ENCODE measurements around the gene DTWD1. TPM values are rescaled to one million over a fixed set of nuclear protein-coding genes. Genes with fewer than 3 reads are reported as not detected.

Gene DTWD1
- polyA plus RNA-seq, 1 donor (not counting 4 experiments of a cell fraction or from before 2014, with no cell fraction given): 25.2 TPM

- Histone ChIP-seq H3K9me3 (ENCODE audit: control insufficient read depth, low read depth, low read length) (no peaks in the 10 kb centered on the region), H3K9me1 (ENCODE audit: control insufficient read depth, extremely low read depth, insufficient read depth, low read length) (no peaks in the 10 kb centered on the region), H3K27me3 (ENCODE audit: control insufficient read depth, extremely low read depth, insufficient read depth, low read length) (no peaks in the 10 kb centered on the region), H3K36me3 (ENCODE audit: control insufficient read depth in 2 of 2, extremely low read depth in 1 of 2, insufficient read depth in 2 of 2, low read length in 2 of 2) (no peaks in the 10 kb centered on the region), H3K27ac (ENCODE audit: control insufficient read depth, insufficient read depth, low read length) (no peak overlapping the region), H3K4me2 (ENCODE audit: control insufficient read depth, extremely low read depth, insufficient read depth, low read depth, low read length) (no peak overlapping the region), H3K79me2 (ENCODE audit: control insufficient read depth, insufficient read depth, low read length) (no peaks in the 10 kb centered on the region), H3K4me3 (ENCODE audit: control insufficient read depth in 2 of 3, extremely low read depth in 1 of 3, insufficient read depth in 2 of 3, low read depth in 1 of 3, low read length in 3 of 3) (no peak overlapping the region), H4K20me1 (ENCODE audit: control insufficient read depth, extremely low read depth, insufficient read depth, low read length) (no peaks in the 10 kb centered on the region), H3K4me1 (ENCODE audit: control insufficient read depth, extremely low read depth, insufficient read depth, low read length) (no peaks in the 10 kb centered on the region), H3K9ac (ENCODE audit: control insufficient read depth, extremely low read depth, insufficient read depth, low read length) (no peak overlapping the region), H2AFZ (ENCODE audit: control insufficient read depth, low read length) (no peak overlapping the region)
- TF ChIP-seq EZH2 (IDR thresholded peaks at IDR 0.05; ENCODE audit: low read length) (no peak), CTCF (optimal IDR thresholded peaks at IDR 0.05 in 1 of 3, IDR thresholded peaks at IDR 0.05 in 1 of 3, conservative IDR thresholded peaks at IDR 0.05 in 1 of 3; ENCODE audit: extremely low read depth in 1 of 3, insufficient read depth in 2 of 3, low read length in 3 of 3) (no peak)
- dilution Hi-C loops (cut with MboI; ENCODE audit: extremely low pct_ligation_motif_present, low sequenced_read_pairs): no loop called here
- FAIRE-seq (no peak), DNase-seq (ENCODE audit: low read depth, low spot score) (no peak)
Measured at GRCh38 chr15:49693498-49693897, 72.7 kb downstream of the DTWD1 start.

GRCh38 chr15:49696433-49696832 lies 75.6 kb downstream of the DTWD1 start:
- no peaks in the 10 kb centered on the region for H3K36me3 ChIP-seq (ENCODE audit: control insufficient read depth in 2 of 2, extremely low read depth in 1 of 2, insufficient read depth in 2 of 2, low read length in 2 of 2)
- no peak overlapping the region for H2AFZ ChIP-seq (ENCODE audit: control insufficient read depth, low read length)
- H4K20me1 ChIP-seq (ENCODE audit: control insufficient read depth, extremely low read depth, insufficient read depth, low read length): no peaks in the 10 kb centered on the region
- FAIRE-seq (no peak), DNase-seq (ENCODE audit: low read depth, low spot score) (no peak)
- H3K9me1 ChIP-seq (ENCODE audit: control insufficient read depth, extremely low read depth, insufficient read depth, low read length): no peaks in the 10 kb centered on the region
- H3K9me3 ChIP-seq (ENCODE audit: control insufficient read depth, low read depth, low read length): no peaks in the 10 kb centered on the region
- no peak for TF ChIP-seq CTCF (optimal IDR thresholded peaks at IDR 0.05 in 1 of 3, IDR thresholded peaks at IDR 0.05 in 1 of 3, conservative IDR thresholded peaks at IDR 0.05 in 1 of 3; ENCODE audit: extremely low read depth in 1 of 3, insufficient read depth in 2 of 3, low read length in 3 of 3)
- TF ChIP-seq EZH2 (IDR thresholded peaks at IDR 0.05; ENCODE audit: low read length): no peak
- dilution Hi-C loops (cut with MboI; ENCODE audit: extremely low pct_ligation_motif_present, low sequenced_read_pairs): no loop called here
- H3K4me1 ChIP-seq (ENCODE audit: control insufficient read depth, extremely low read depth, insufficient read depth, low read length): no peaks in the 10 kb centered on the region
- no peak overlapping the region for H3K27ac ChIP-seq (ENCODE audit: control insufficient read depth, insufficient read depth, low read length)
- H3K4me2 ChIP-seq (ENCODE audit: control insufficient read depth, extremely low read depth, insufficient read depth, low read depth, low read length): no peak overlapping the region
- H3K27me3 ChIP-seq (ENCODE audit: control insufficient read depth, extremely low read depth, insufficient read depth, low read length): no peaks in the 10 kb centered on the region
- H3K4me3 ChIP-seq (ENCODE audit: control insufficient read depth in 2 of 3, extremely low read depth in 1 of 3, insufficient read depth in 2 of 3, low read depth in 1 of 3, low read length in 3 of 3): no peak overlapping the region
- no peak overlapping the region for H3K9ac ChIP-seq (ENCODE audit: control insufficient read depth, extremely low read depth, insufficient read depth, low read length)
- H3K79me2 ChIP-seq (ENCODE audit: control insufficient read depth, insufficient read depth, low read length): no peaks in the 10 kb centered on the region
